AG04449 (cell line): ENCODE data around the gene AP3S2.
"Not testable (repeated sequence)": the region's sequence is repeated elsewhere in the genome, so short reads cannot be mapped to it uniquely, and the experiment has no call there.

Experiments
- CTCF ChIA-PET: fragments of 350-600 bp; formaldehyde crosslinking; extraction: SDS; loops from one replicate; lab custom pipeline; 2021; ENCODE audit warnings: antibody characterized with exemption; lab: Yijun Ruan, JAX
- POLR2A ChIA-PET: fragments of 400-600, 350-600 bp; formaldehyde crosslinking; extraction: SDS; loops from one replicate; lab custom pipeline; 2020; ENCODE audit warnings: antibody characterized with exemption, inconsistent platforms; lab: Yijun Ruan, JAX
- DNase-seq: peaks from one replicate; pipeline ENCODE4 v3.0.0-alpha.2; 2010; ENCODE audit warnings: low read depth, low spot score
- H3K4me3 ChIP-seq: 2 replicates; pipeline ENCODE4 v1.5.1; 2011; ENCODE audit warnings: low read depth, mild to moderate bottlenecking, control low read depth, low read length
- TF ChIP-seq, protein P1 (sequence below): IDR thresholded peaks from one replicate; pipeline ENCODE4 v1.5.1; 2011; ENCODE audit warnings: mild to moderate bottlenecking, moderate library complexity, low read length, control low read depth, inconsistent platforms; ENCODE audit not compliant: insufficient read depth; ENCODE audit errors: missing control alignments

The AP3S2 gene

DNA sequence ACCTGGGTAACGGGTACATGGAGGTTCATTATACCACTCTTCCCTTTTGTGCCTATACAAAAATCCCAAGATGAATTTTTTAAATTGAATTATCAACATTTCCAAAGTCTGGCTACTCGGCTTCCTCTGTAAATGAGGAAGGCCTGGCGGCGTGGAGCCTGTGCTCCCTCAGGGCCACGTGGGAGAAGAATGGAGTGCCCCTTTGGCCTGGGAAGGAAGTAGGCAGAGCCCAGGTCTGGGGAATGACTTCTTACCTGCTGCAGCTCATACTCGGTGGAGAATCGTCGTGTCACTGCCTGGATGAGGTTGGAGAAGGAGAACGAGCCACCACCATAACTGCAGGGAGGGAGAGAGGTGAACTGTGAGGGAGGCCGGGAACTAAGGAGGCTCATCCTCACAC lies 103.6 kb downstream of the AP3S2 start:
- H3K4me3 ChIP-seq, result no peak overlapping the region
- no peak for DNase-seq
- TF ChIP-seq, protein P1, sequence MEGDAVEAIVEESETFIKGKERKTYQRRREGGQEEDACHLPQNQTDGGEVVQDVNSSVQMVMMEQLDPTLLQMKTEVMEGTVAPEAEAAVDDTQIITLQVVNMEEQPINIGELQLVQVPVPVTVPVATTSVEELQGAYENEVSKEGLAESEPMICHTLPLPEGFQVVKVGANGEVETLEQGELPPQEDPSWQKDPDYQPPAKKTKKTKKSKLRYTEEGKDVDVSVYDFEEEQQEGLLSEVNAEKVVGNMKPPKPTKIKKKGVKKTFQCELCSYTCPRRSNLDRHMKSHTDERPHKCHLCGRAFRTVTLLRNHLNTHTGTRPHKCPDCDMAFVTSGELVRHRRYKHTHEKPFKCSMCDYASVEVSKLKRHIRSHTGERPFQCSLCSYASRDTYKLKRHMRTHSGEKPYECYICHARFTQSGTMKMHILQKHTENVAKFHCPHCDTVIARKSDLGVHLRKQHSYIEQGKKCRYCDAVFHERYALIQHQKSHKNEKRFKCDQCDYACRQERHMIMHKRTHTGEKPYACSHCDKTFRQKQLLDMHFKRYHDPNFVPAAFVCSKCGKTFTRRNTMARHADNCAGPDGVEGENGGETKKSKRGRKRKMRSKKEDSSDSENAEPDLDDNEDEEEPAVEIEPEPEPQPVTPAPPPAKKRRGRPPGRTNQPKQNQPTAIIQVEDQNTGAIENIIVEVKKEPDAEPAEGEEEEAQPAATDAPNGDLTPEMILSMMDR, result no peak
- ChIA-PET CTCF (interaction anchor here (1.4 kb wide), 1 partner anchor 29 kb away, joined by 5 read pairs; no protein-coding TSS in a partner anchor), POLR2A (no interaction called here)

DNA sequence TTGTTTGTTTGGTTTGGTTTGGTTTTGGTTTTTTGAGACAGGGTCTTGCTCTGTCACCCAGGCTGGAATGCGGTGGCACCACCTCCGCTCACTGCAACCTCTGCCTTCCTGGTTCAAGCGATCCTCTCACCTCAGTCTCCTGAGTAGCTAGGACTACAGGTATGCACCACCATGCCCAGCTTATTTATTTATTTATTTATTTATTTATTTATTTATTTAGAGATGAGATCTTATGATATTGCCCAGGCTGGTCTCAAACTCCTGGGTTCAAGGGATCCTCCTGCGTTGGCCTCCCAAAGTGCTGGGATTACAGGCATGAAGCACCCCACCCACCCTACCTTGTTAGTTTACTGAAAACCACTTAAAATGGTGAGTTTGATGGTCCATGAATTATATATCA lies 105.2 kb downstream of the AP3S2 start:
- CTCF ChIA-PET, result interaction anchor here (1.1 to 1.7 kb wide), 2 partner anchors 86 to 100 kb away, joined by 3 to 5 read pairs; no protein-coding TSS in a partner anchor
- H3K4me3 ChIP-seq, POLR2A ChIA-PET, DNase-seq: not testable (repeated sequence)

DNA sequence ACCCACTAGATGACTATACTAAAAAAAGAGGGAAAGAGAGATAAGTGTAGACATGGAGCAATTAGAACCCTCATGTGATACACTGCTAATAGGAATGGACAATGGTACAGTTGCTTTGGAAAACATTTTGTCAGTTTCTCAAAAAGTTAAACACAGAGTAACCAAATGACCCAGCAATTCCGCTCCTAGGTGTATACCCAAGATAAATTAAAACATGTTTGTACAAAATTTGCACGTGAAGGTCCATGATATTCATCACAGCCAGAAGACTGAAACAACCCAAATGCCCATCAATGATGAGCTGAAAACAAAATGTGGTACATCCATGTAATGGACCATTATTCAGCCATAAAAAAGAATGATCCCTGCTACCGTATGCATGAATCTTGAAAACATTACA lies 105.8 kb downstream of the AP3S2 start:
- ChIA-PET CTCF (interaction anchor here (1.1 to 1.7 kb wide), 2 partner anchors 87 to 100 kb away, joined by 3 to 5 read pairs; no protein-coding TSS in a partner anchor), POLR2A (no interaction called here)
- no peak for DNase-seq
- H3K4me3 ChIP-seq, result no peak overlapping the region
- TF ChIP-seq, protein P1, result no peak

GRCh38 chr15:89785774-89786140 lies 108.0 kb downstream of the AP3S2 start:
- TF ChIP-seq, protein P1, result no peak
- ChIA-PET POLR2A (no interaction called here), CTCF (no interaction called here)
- no peak overlapping the region for H3K4me3 ChIP-seq
- DNase-seq, result peak; percentile 42

DNA sequence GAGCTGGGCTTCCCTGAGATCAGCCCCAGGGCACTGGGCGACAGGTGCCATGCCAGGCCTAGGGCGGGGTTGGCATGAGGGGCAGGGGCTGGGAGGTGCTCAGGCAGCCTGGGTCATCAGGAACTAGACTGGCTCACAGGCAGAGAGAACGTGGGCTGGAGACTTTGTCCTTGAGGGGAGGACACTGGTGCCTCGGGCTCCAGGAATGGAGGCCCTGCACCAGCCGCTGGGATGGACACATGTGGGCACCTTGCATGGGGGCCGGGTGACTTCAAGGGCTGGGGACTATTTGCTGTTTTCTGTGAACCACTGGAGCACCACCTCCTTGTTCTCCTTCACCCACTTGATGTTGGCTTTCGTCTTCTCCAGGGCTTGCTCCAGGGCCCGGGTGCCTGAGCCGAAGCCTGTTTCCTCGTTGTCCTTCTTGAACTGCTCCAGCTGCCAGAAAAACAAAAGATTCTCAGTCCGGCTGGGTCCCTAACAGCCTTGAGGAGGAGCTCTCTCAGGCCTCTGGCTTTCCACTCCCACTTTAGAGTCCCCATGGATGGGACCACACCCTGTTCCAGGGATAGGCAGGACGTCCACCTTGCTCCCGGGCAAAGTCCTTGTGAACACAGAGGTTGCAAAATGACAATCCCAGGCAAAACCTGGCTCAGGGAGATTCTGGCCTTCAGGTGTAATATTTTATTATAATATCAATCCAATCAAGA lies 108.6 kb downstream of the AP3S2 start:
- POLR2A ChIA-PET, result no interaction called here
- CTCF ChIA-PET, result no interaction called here
- no peak overlapping the region for H3K4me3 ChIP-seq
- DNase-seq, result no peak
- TF ChIP-seq, protein P1, result no peak

DNA sequence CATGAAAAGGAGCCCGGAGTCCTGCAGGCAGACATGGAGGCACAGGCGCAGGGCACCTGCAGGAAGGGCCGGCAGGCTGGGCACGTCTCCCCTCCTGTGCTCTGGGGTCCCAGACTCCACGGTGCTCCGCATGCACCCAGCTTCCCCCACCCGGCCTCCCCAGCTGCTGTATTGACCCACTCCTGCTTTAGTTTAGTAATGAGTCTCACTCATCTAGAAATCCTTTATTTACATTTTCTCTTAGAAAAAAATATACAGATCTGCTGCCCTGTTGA lies 109.2 kb downstream of the AP3S2 start:
- no peak overlapping the region for H3K4me3 ChIP-seq
- POLR2A ChIA-PET, result no interaction called here
- CTCF ChIA-PET, result interaction anchor here (2.2 kb wide), 1 partner anchor 24 kb away, joined by 10 read pairs; no protein-coding TSS in a partner anchor
- TF ChIP-seq, protein P1, result no peak
- DNase-seq, result no peak
